RWPE2 (cell line): ENCODE results near the gene ZNF236.

Source experiments
- ATAC-seq: fragments of 200-7000 bp; cut with Tn5 transposase; 3 replicates; pipeline ENCODE4 v1.9.1; 2021; ENCODE audit warnings: low read depth
- DNase-seq: peaks from one replicate; pipeline ENCODE4 v3.0.0-alpha.2; 2020; ENCODE audit warnings: low spot score
- H3K27ac ChIP-seq: fragments of 450-650 bp; 2 replicates; pipeline ENCODE4 v1.5.1; 2017; ENCODE audit warnings: mild to moderate bottlenecking; ENCODE audit not compliant: poor library complexity, severe bottlenecking
- H3K27me3 ChIP-seq: fragments of 250-450 bp; sonication (Bioruptor Pico); 2 replicates; pipeline ENCODE4 v1.5.1; 2021; ENCODE audit warnings: mild to moderate bottlenecking, moderate library complexity; ENCODE audit not compliant: insufficient read depth, poor library complexity, severe bottlenecking
- H3K36me3 ChIP-seq: fragments of 250-450 bp; sonication (Bioruptor Pico); 2 replicates; pipeline ENCODE4 v1.5.1; 2020; ENCODE audit warnings: low read depth, mild to moderate bottlenecking, moderate library complexity
- H3K4me1 ChIP-seq: fragments of 250-450 bp; sonication (Bioruptor Pico); 2 replicates; pipeline ENCODE4 v1.5.1; 2021; ENCODE audit warnings: mild to moderate bottlenecking, moderate library complexity; ENCODE audit not compliant: insufficient read depth, poor library complexity, severe bottlenecking
- H3K4me3 ChIP-seq: fragments of 250-450 bp; sonication (Bioruptor Pico); 2 replicates; pipeline ENCODE4 v1.5.1; 2021; ENCODE audit warnings: mild to moderate bottlenecking, moderate library complexity; ENCODE audit not compliant: severe bottlenecking
- H3K9me3 ChIP-seq: fragments of 250-450 bp; sonication (Bioruptor Pico); 2 replicates; pipeline ENCODE4 v1.5.1; 2021; ENCODE audit warnings: mild to moderate bottlenecking, moderate library complexity; ENCODE audit not compliant: severe bottlenecking
- CTCF ChIP-seq: fragments of 450-650 bp; IDR thresholded peaks from one replicate; pipeline ENCODE4 v1.5.1; 2017; ENCODE audit warnings: mild to moderate bottlenecking, moderate library complexity; ENCODE audit not compliant: poor library complexity, severe bottlenecking

ZNF236 gene

GRCh38 chr18:76985951-76986236 is 163.5 kb downstream of the ZNF236 start:
- no peak for ATAC-seq
- Histone ChIP-seq H3K27me3 (no peaks in the 10 kb centered on the region), H3K4me3 (no peak overlapping the region)

GRCh38 chr18:76986406-76986805 is 164.0 kb downstream of the ZNF236 start:
- TF ChIP-seq CTCF: no peak
- H3K4me3 ChIP-seq: no peak overlapping the region
- no peaks in the 10 kb centered on the region for H3K36me3 ChIP-seq
- ATAC-seq: no peak
- H3K27me3 ChIP-seq: no peaks in the 10 kb centered on the region
- no peak for DNase-seq
- H3K27ac ChIP-seq: no peak overlapping the region
- no peaks in the 10 kb centered on the region for H3K9me3 ChIP-seq
- H3K4me1 ChIP-seq: no peaks in the 10 kb centered on the region

More at GRCh38 chr18:76985951-76986236, 163.5 kb downstream of the ZNF236 start:
- Histone ChIP-seq H3K36me3 (no peaks in the 10 kb centered on the region), H3K4me1 (no peaks in the 10 kb centered on the region), H3K9me3 (no peaks in the 10 kb centered on the region), H3K27ac (no peak overlapping the region)
- DNase-seq: no peak
- no peak for TF ChIP-seq CTCF

GRCh38 chr18:76988031-76988826 is 165.9 kb downstream of the ZNF236 start:
- Histone ChIP-seq H3K27ac (no peak overlapping the region), H3K36me3 (no peaks in the 10 kb centered on the region), H3K9me3 (no peaks in the 10 kb centered on the region), H3K27me3 (no peaks in the 10 kb centered on the region), H3K4me1 (no peaks in the 10 kb centered on the region), H3K4me3 (no peak overlapping the region)
- ATAC-seq (no peak), DNase-seq (no peak)
- no peak for TF ChIP-seq CTCF

- ATAC-seq: no peak
- no peaks in the 10 kb centered on the region for H3K9me3 ChIP-seq
- H3K4me1 ChIP-seq: no peaks in the 10 kb centered on the region
- no peaks in the 10 kb centered on the region for H3K36me3 ChIP-seq
- H3K4me3 ChIP-seq: no peak overlapping the region
- H3K27me3 ChIP-seq: no peaks in the 10 kb centered on the region
- no peak for DNase-seq
- H3K27ac ChIP-seq: no peak overlapping the region
- TF ChIP-seq CTCF: no peak
Measured at GRCh38 chr18:76988827-76989646, 166.7 kb downstream of the ZNF236 start.
